Stomach (tissue), 4 donors: ENCODE measurements around the gene INPP5A.

Source experiments
- EP300 ChIP-seq: sonication (generic); formaldehyde crosslinking; IDR thresholded peaks from one replicate; pipeline ENCODE4 v1.6.1; 2017; ENCODE audit warnings: antibody characterized with exemption
- POLR2A ChIP-seq, 4 donors: fragments of 450-650 bp; IDR thresholded peaks; one replicate each; pipeline ENCODE4 v1.6.1; 2016; ENCODE audit warnings: antibody characterized with exemption in 4 of 4, control low read depth in 2 of 4, mild to moderate bottlenecking in 1 of 4, moderate library complexity in 1 of 4
- POLR2AphosphoS5 ChIP-seq, 3 donors: sonication (generic); formaldehyde crosslinking; IDR thresholded peaks; one replicate each; pipeline ENCODE4 v1.6.1; 2016; ENCODE audit warnings: antibody characterized with exemption in 3 of 3
- TF ChIP-seq, protein P1 (sequence below), 7 experiments: fragments of 450-650 bp in 4 of 7; fragments of 200-600 bp in 3 of 7; sonication (generic) in 3 of 7; IDR thresholded peaks; one replicate each; pipeline ENCODE4 v1.5.1; 2016 to 2019; ENCODE audit warnings: antibody characterized with exemption in 7 of 7, control low read depth in 2 of 7, mild to moderate bottlenecking in 1 of 7

DNA sequence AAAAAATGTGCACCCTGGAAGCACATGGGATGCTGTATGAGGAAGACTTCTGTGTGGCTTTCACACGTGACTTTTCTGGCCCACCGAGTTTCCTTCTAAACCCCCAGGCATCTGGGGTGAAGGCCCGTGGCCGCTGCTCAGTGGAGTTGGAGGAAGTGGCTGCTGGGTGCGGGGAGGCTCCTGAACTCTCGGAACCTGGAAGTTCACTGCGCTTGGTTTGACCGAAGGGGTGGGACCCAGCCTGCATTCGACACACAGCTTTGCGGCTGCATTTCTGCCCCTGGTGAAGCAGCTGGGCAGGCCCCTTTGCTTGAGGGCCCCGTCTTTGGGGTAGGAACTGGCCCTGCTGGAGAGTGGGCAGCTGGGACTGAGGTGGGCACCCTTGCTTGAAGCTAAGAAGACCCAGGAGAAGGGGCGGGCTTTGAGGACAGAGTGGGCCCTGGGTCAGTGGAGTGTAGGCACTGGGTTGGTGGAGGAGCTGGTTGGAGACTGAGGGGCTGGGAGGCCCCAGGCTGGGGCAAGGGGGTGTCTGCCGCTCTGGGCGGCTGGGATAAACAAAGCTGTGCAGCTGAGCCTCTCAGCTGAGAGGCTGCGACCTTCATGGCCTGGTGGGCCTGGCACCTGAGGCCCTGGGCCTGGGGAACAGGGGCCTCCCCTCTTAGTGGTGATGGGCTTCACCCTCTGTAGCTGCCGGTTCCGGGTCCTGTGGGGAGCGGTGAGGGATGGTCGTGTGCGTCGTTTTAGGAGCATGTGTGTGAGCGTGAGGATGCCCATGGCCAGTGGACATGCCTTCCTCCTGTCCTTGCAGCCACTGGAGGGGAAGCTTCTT, 78.0 kb downstream of the INPP5A start:
- TF ChIP-seq, protein P1, sequence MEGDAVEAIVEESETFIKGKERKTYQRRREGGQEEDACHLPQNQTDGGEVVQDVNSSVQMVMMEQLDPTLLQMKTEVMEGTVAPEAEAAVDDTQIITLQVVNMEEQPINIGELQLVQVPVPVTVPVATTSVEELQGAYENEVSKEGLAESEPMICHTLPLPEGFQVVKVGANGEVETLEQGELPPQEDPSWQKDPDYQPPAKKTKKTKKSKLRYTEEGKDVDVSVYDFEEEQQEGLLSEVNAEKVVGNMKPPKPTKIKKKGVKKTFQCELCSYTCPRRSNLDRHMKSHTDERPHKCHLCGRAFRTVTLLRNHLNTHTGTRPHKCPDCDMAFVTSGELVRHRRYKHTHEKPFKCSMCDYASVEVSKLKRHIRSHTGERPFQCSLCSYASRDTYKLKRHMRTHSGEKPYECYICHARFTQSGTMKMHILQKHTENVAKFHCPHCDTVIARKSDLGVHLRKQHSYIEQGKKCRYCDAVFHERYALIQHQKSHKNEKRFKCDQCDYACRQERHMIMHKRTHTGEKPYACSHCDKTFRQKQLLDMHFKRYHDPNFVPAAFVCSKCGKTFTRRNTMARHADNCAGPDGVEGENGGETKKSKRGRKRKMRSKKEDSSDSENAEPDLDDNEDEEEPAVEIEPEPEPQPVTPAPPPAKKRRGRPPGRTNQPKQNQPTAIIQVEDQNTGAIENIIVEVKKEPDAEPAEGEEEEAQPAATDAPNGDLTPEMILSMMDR (IDR thresholded peaks at IDR 0.05): no peak
- TF ChIP-seq POLR2A (IDR thresholded peaks at IDR 0.05) (no peak), EP300 (no peak), POLR2AphosphoS5 (IDR thresholded peaks at IDR 0.05) (no peak)
